Urothelium cell line (cell line): ENCODE measurements around the gene PSAP.

Experiments
- DNase-seq: peaks from one replicate; pipeline ENCODE4 v3.0.0; 2011; ENCODE audit warnings: low spot score, mixed read lengths
- FAIRE-seq: peaks from 2 replicates; lab custom pipeline; 2011; peaks lifted over from hg19 to GRCh38; lab: Jason Lieb, UNC

PSAP gene

GRCh38 chr10:71829896-71830295 lies 21.2 kb downstream of the PSAP start:
- no peak for FAIRE-seq
- DNase-seq, result no peak

GRCh38 chr10:71829171-71829570 lies 21.9 kb downstream of the PSAP start:
- DNase-seq (no peak), FAIRE-seq (no peak)

GRCh38 chr10:71828702-71829101 lies 22.3 kb downstream of the PSAP start:
- no peak for FAIRE-seq
- DNase-seq, result no peak

GRCh38 chr10:71827852-71828251 lies 23.2 kb downstream of the PSAP start:
- DNase-seq (no peak), FAIRE-seq (no peak)

GRCh38 chr10:71825217-71825616 lies 25.8 kb downstream of the PSAP start:
- FAIRE-seq, result no peak
- DNase-seq, result no peak

GRCh38 chr10:71824333-71824732 lies 26.7 kb downstream of the PSAP start:
- no peak for DNase-seq
- no peak for FAIRE-seq

GRCh38 chr10:71823356-71823755 lies 27.7 kb downstream of the PSAP start:
- FAIRE-seq, result no peak
- no peak for DNase-seq

- FAIRE-seq (no peak), DNase-seq (no peak)
These were observed 28.9 kb downstream of the PSAP start for GRCh38 chr10:71821909-71822763.

GRCh38 chr10:71820966-71821365 lies 30.1 kb downstream of the PSAP start:
- FAIRE-seq, result no peak

GRCh38 chr10:71819985-71820384 lies 31.1 kb downstream of the PSAP start:
- DNase-seq, result no peak
- FAIRE-seq, result no peak

More at GRCh38 chr10:71820966-71821365, 30.1 kb downstream of the PSAP start:
- no peak for DNase-seq

- DNase-seq (no peak), FAIRE-seq (no peak)
These were observed 31.6 kb downstream of the PSAP start for GRCh38 chr10:71819441-71819861.

- no peak for DNase-seq
- FAIRE-seq, result no peak
These were observed 32.3 kb downstream of the PSAP start for GRCh38 chr10:71818674-71819260.

- no peak for FAIRE-seq
- DNase-seq, result no peak
These were observed 33.0 kb downstream of the PSAP start for GRCh38 chr10:71817831-71818655.

GRCh38 chr10:71816936-71817618 lies 34.0 kb downstream of the PSAP start:
- DNase-seq (no peak), FAIRE-seq (no peak)

- no peak for FAIRE-seq
- no peak for DNase-seq
These were observed 34.6 kb downstream of the PSAP start for GRCh38 chr10:71816421-71816851.

- FAIRE-seq (no peak), DNase-seq (no peak)
These were observed 35.4 kb downstream of the PSAP start for GRCh38 chr10:71815515-71816130.

- no peak for FAIRE-seq
These were observed 36.1 kb downstream of the PSAP start for GRCh38 chr10:71814922-71815411.

GRCh38 chr10:71812913-71813590 lies 38.0 kb downstream of the PSAP start:
- no peak for FAIRE-seq
- no peak for DNase-seq

More at GRCh38 chr10:71814922-71815411, 36.1 kb downstream of the PSAP start:
- DNase-seq, result no peak
